OCI-LY3 (cell line): Measurements from ENCODE around the gene AGBL1.

ENCODE experiments used
- CTCF ChIP-seq: fragments of 200-600, 300-600 bp; sonication (generic); IDR thresholded peaks from 2 replicates; pipeline ENCODE4 v1.5.1; 2014; ENCODE audit warnings: antibody characterized with exemption, low read length, low read depth
- EZH2phosphoT487 ChIP-seq: fragments of 200-600 bp; shearing (Covaris generic); IDR thresholded peaks from 2 replicates; pipeline ENCODE4 v1.6.1; 2018; ENCODE audit warnings: antibody characterized with exemption, mixed run types, low read depth

DNA sequence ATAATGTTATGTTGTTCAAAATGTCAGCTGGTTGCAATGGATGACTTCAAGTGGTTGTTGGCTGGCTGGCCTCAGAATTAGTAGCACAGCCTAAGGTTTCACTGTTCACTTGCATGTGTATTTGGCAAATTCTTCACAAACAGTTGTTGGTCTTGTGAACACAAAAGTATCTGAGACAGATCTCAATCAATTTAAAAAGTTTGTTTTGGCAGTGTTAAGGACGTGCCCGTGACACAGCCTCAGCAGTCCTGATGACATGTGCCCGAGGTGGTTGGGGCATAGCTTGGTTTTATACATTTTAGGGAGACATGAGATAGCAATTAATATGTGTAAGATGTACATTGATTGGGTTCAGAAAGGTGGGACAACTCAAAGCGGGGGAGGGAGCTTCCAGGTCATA, 436.0 kb downstream of the AGBL1 start:
- no peak for TF ChIP-seq CTCF
- no peak for TF ChIP-seq EZH2phosphoT487
